Measurements from ENCODE around the gene C22orf39. TPM values are rescaled to one million over a fixed set of nuclear protein-coding genes. Genes with fewer than 3 reads are reported as not detected.

The C22orf39 gene
- total and polyA plus RNA-seq, 12 donors = 27.0 to 72.5 (median 44.4) TPM

DNA sequence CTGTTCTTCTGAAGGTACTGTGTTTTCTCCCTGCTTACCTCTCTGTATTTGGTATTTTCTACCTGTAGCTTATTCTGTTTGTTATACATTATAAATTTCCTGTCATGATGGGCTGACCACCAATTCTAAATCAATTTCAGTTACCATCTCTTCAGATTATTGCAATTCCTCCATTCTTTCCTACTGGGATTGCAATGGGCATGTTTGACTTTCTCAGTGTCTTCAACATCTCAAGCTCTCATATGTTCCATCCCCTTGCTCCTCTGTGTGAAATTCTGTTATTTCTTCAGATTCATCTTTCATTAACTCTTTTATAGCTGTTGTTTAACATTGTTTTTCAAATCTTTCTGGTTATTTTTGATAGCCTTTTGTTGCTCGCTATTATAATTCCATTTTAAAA lies 15.5 kb upstream of the C22orf39 start:
- DNase-seq = no peak
- Histone ChIP-seq H3K36me3 (replicated peaks in 1 of 2) (peaks cover 0 to 79% of the 10 kb centered on the region in 2 donors), H3K27ac (peak overlapping the region in 1 of 5 donors; percentile 23), H3K4me3 (no peak overlapping the region), H3K4me1 (replicated peaks in 1 of 2) (no peaks in the 10 kb centered on the region), H3K9me3 (replicated peaks in 1 of 3) (no peaks in the 10 kb centered on the region), H3K27me3 (no peaks in the 10 kb centered on the region)
- 90 to 99% (median 96%) methylated on average over 1 of the region's 1 CpG for WGBS, 4 donors
- no peak for TF ChIP-seq POLR2A (IDR thresholded peaks at IDR 0.05)
- TF ChIP-seq, protein P1, sequence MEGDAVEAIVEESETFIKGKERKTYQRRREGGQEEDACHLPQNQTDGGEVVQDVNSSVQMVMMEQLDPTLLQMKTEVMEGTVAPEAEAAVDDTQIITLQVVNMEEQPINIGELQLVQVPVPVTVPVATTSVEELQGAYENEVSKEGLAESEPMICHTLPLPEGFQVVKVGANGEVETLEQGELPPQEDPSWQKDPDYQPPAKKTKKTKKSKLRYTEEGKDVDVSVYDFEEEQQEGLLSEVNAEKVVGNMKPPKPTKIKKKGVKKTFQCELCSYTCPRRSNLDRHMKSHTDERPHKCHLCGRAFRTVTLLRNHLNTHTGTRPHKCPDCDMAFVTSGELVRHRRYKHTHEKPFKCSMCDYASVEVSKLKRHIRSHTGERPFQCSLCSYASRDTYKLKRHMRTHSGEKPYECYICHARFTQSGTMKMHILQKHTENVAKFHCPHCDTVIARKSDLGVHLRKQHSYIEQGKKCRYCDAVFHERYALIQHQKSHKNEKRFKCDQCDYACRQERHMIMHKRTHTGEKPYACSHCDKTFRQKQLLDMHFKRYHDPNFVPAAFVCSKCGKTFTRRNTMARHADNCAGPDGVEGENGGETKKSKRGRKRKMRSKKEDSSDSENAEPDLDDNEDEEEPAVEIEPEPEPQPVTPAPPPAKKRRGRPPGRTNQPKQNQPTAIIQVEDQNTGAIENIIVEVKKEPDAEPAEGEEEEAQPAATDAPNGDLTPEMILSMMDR (IDR thresholded peaks at IDR 0.05) = no peak
- intact Hi-C loops (cut with DNase I) = no loop called here

DNA sequence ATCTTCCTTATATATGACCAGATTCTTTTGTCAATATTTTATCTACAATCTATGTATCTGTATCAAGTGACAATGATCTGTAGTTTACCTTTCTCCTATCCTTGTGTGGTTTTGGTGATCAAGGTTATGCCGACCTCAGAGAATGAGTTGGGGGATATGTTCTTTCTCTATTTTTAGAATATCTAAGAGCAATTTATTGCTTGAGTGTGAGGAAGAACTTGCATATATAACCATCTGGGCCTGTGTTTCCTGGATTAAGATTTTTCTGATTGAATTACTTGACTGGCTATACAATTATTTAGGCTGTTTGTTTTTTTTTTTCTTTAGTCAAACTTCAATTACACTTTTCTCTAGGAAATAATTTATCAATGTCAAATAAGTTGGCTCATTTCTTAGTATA lies 14.0 kb upstream of the C22orf39 start:
- Histone ChIP-seq H3K27me3 (no peaks in the 10 kb centered on the region), H3K36me3 (replicated peaks in 1 of 2) (peaks cover 0 to 77% of the 10 kb centered on the region in 2 donors), H3K27ac (no peak overlapping the region), H3K4me1 (replicated peaks in 1 of 2) (no peaks in the 10 kb centered on the region), H3K9me3 (replicated peaks in 1 of 3) (no peaks in the 10 kb centered on the region), H3K4me3 (no peak overlapping the region)
- 73 to 94% (median 90%) methylated on average over 1 of the region's 1 CpG for WGBS, 4 donors
- DNase-seq = no peak
- intact Hi-C loops (cut with DNase I) = no loop called here
- TF ChIP-seq, protein P1 (IDR thresholded peaks at IDR 0.05) = no peak
- TF ChIP-seq POLR2A (IDR thresholded peaks at IDR 0.05) = no peak

DNA sequence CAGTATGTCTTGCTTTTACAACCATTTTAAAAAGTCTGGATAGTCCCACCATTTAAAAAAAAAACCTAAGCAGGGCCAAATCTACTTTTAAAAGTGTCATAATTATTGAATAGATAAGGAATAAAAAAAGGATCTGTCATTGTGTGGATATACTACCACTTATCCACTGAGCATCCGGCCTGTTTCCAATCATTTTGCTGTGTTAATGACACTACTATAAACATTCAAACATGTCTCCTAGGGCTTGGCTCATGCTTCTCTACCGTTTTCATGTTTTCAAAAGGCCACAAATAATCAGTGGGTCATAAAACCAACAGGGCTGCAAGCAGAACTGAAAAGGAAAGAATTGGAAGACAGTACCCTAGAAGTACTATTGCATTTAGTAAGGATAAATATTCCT lies 12.5 kb upstream of the C22orf39 start:
- Histone ChIP-seq H3K27me3 (no peaks in the 10 kb centered on the region), H3K36me3 (replicated peaks in 1 of 2) (peaks cover 0 to 77% of the 10 kb centered on the region in 2 donors), H3K4me3 (no peak overlapping the region), H3K4me1 (replicated peaks in 1 of 2) (no peaks in the 10 kb centered on the region), H3K9me3 (replicated peaks in 1 of 3) (no peaks in the 10 kb centered on the region), H3K27ac (no peak overlapping the region)
- WGBS, 4 donors = 67 to 82% (median 80%) methylated on average over 2 of the region's 2 CpGs
- DNase-seq = no peak
- TF ChIP-seq, protein P1 (IDR thresholded peaks at IDR 0.05) = no peak
- TF ChIP-seq POLR2A (IDR thresholded peaks at IDR 0.05) = no peak
- intact Hi-C loops (cut with DNase I) = no loop called here

DNA sequence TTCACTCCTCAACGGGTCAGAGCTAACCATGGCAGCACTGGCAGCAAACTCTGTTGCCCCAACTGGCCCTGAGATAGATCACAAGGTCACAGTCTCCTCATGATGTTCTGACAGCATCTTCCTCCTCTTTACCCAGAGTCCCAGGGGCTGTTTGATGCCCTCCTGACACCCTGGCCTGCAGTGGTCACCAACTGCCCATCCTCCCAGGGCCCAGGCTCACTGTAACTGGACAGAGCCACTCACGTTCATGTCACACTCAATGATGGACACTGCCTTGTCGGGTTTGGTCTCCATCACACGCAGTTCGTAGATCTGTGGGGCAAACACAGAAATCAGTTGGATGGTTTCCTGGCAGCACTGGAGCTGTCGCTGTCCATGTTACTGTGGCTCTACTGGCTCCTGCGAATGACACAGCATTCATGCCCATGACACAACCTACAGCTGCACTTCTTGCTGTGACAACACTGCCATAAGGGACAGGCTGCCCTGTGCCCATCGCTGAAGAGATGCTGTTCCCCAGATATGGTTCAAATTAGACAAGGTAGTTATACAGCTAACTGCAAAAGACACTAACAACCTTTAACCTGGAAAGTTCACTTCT lies 10.4 kb upstream of the C22orf39 start:
- WGBS, 4 donors = 84 to 98% (median 93%) methylated on average over 6 to 8 of the region's 8 CpGs
- peaks cover 0 to 77% of the 10 kb centered on the region in 2 donors for H3K36me3 ChIP-seq (replicated peaks in 1 of 2)
- intact Hi-C loops (cut with DNase I) = no loop called here

More for the DNA sequence above, 10.4 kb upstream of the C22orf39 start:
- no peaks in the 10 kb centered on the region for H3K9me3 ChIP-seq (replicated peaks in 1 of 3)
- H3K27ac ChIP-seq = no peak overlapping the region
- H3K27me3 ChIP-seq = no peaks in the 10 kb centered on the region
- H3K4me3 ChIP-seq = no peak overlapping the region
- no peaks in the 10 kb centered on the region for H3K4me1 ChIP-seq (replicated peaks in 1 of 2)
- no peak for DNase-seq
- TF ChIP-seq POLR2A (IDR thresholded peaks at IDR 0.05) = no peak
- TF ChIP-seq, protein P1 (IDR thresholded peaks at IDR 0.05) = no peak
